Panc1 (cell line): ENCODE results near the gene BEND4. TPM values are rescaled to one million over a fixed set of nuclear protein-coding genes. Genes with fewer than 3 reads are reported as not detected.

Experiments used
- ATAC-seq: fragments of 200-7000 bp; cut with Tn5 transposase; 2 replicates; pipeline ENCODE4 v1.9.1; 2020; ENCODE audit warnings: mild to moderate bottlenecking, moderate library complexity
- BruUV-seq: library from RNA; stranded (reverse); fragments of 400-500 nt; replicated peaks from 2 replicates; lab custom pipeline; 2021; lab: Mats Ljungman, UMichigan
- CTCF ChIA-PET: fragments of 300-600 bp; sonication (Branson Sonifier 250); formaldehyde crosslinking; loops from one replicate; lab custom pipeline; 2022; ENCODE audit warnings: antibody characterized with exemption; lab: Charles Lee
- POLR2A ChIA-PET: fragments of 300-600 bp; sonication (Branson Sonifier 250); formaldehyde crosslinking; loops from one replicate; lab custom pipeline; 2022; ENCODE audit warnings: antibody characterized with exemption; lab: Charles Lee
- DNase-seq: peaks from one replicate; pipeline ENCODE4 v3.0.0-alpha.2; 2010; ENCODE audit warnings: low read depth, low spot score
- H3K27ac ChIP-seq: 2 replicates; pipeline ENCODE4 v1.5.1; 2011; ENCODE audit warnings: mild to moderate bottlenecking, low read length, inconsistent platforms
- H3K27me3 ChIP-seq: fragments of 200-500 bp; sonication (Bioruptor generic); 2 replicates; pipeline ENCODE4 v1.6.0; 2014; ENCODE audit warnings: low read length, inconsistent platforms; ENCODE audit not compliant: control insufficient read depth, insufficient read depth
- H3K36me3 ChIP-seq: fragments of 200-500 bp; sonication (Bioruptor generic); 2 replicates; pipeline ENCODE4 v1.5.1; 2014; ENCODE audit warnings: inconsistent platforms, mild to moderate bottlenecking, low read length, moderate library complexity; ENCODE audit not compliant: control insufficient read depth, insufficient read depth
- H3K4me1 ChIP-seq: 2 replicates; pipeline ENCODE4 v1.5.1; 2011; ENCODE audit warnings: inconsistent platforms, mild to moderate bottlenecking, low read length, moderate library complexity; ENCODE audit not compliant: control insufficient read depth, insufficient read depth
- H3K4me3 ChIP-seq, 2 experiments: 2 replicates each; pipeline ENCODE4 v1.5.1; 2011 to 2012; ENCODE audit warnings: low read depth in 2 of 2, low read length in 2 of 2, mild to moderate bottlenecking in 2 of 2, inconsistent platforms in 1 of 2, moderate library complexity in 1 of 2
- H3K9me3 ChIP-seq: fragments of 200-500 bp; sonication (Bioruptor generic); 2 replicates; pipeline ENCODE4 v1.5.1; 2014; ENCODE audit warnings: low read depth, mild to moderate bottlenecking, inconsistent platforms, low read length, moderate library complexity; ENCODE audit not compliant: control insufficient read depth, insufficient read depth
- CTCF ChIP-seq: fragments of 450-650 bp; IDR thresholded peaks from 2 replicates; pipeline ENCODE4 v1.5.1; 2017; ENCODE audit warnings: mild to moderate bottlenecking
- POLR2AphosphoS5 ChIP-seq: IDR thresholded peaks from 2 replicates; pipeline ENCODE4 v1.6.1; 2012; ENCODE audit warnings: mild to moderate bottlenecking, low read depth, low read length, moderate library complexity
- SIN3A ChIP-seq: IDR thresholded peaks from 2 replicates; pipeline ENCODE4 v1.6.1; 2012; ENCODE audit warnings: low read depth, mild to moderate bottlenecking, low read length, moderate library complexity, borderline replicate concordance; ENCODE audit not compliant: insufficient read depth
- TCF7L2 ChIP-seq: IDR thresholded peaks from 2 replicates; pipeline ENCODE4 v1.6.1; 2011; ENCODE audit warnings: mild to moderate bottlenecking, low read depth, low read length, inconsistent platforms
- in situ Hi-C: cut with HindIII; loops from 2 replicates; pipeline ENCODE4 v1.10.0; 2016; ENCODE audit warnings: low sequenced_read_pairs, low pct_unique_long_range_greater_than_20kb
- intact Hi-C: fragments of 100-400 bp; cut with micrococcal nuclease; formaldehyde crosslinking; loops from one replicate; pipeline ENCODE4 v1.10.0; 2022; ENCODE audit not compliant: unreplicated experiment
- total RNA-seq: library from RNA; stranded (reverse); gene quantifications from one replicate; pipeline ENCODE4 v1.2.1, GENCODE V29; 2021; ENCODE audit not compliant: unreplicated experiment
- TF ChIP-seq, protein P1 (sequence below), 2 experiments: IDR thresholded peaks; 2 replicates each; pipeline ENCODE4 v1.6.1; 2011 to 2012; ENCODE audit warnings: low read depth in 2 of 2, control low read depth in 1 of 2, low read length in 1 of 2, mild to moderate bottlenecking in 1 of 2, moderate library complexity in 1 of 2; ENCODE audit not compliant: insufficient read depth in 1 of 2

Gene BEND4
- total RNA-seq, 1 experiment from 2014 or later, result 0.03 TPM

- POLR2A ChIA-PET, result no interaction called here
- TF ChIP-seq TCF7L2, result no peak
- intact Hi-C loops, result no loop called here
- no peaks in the 10 kb centered on the region for H3K27me3 ChIP-seq
- H3K4me3 ChIP-seq, result no peak overlapping the region
- H3K36me3 ChIP-seq, result peaks cover 3% of the 10 kb centered on the region; the same call in 1 of the 2 replicates
- no peak for ATAC-seq
- CTCF ChIA-PET, result no interaction called here
- in situ Hi-C loops, result no loop called here
- no TSS peak for BruUV-seq
- DNase-seq, result no peak
- H3K9me3 ChIP-seq, result no peaks in the 10 kb centered on the region
- H3K4me1 ChIP-seq, result no peaks in the 10 kb centered on the region
- H3K27ac ChIP-seq, result no peak overlapping the region
Measured at GRCh38 chr4:42067264-42067663, 85.2 kb downstream of the BEND4 start.

- ATAC-seq (no peak), DNase-seq (no peak)
- no peak overlapping the region for H3K27ac ChIP-seq
- POLR2A ChIA-PET, result no interaction called here
- intact Hi-C loops (no loop called here), in situ Hi-C loops (no loop called here)
- CTCF ChIA-PET, result no interaction called here
- no TSS peak for BruUV-seq
- H3K9me3 ChIP-seq, result no peaks in the 10 kb centered on the region
- H3K4me3 ChIP-seq, result no peak overlapping the region
- TF ChIP-seq CTCF (no peak), SIN3A (no peak), POLR2AphosphoS5 (no peak), TCF7L2 (no peak)
- TF ChIP-seq, protein P1, sequence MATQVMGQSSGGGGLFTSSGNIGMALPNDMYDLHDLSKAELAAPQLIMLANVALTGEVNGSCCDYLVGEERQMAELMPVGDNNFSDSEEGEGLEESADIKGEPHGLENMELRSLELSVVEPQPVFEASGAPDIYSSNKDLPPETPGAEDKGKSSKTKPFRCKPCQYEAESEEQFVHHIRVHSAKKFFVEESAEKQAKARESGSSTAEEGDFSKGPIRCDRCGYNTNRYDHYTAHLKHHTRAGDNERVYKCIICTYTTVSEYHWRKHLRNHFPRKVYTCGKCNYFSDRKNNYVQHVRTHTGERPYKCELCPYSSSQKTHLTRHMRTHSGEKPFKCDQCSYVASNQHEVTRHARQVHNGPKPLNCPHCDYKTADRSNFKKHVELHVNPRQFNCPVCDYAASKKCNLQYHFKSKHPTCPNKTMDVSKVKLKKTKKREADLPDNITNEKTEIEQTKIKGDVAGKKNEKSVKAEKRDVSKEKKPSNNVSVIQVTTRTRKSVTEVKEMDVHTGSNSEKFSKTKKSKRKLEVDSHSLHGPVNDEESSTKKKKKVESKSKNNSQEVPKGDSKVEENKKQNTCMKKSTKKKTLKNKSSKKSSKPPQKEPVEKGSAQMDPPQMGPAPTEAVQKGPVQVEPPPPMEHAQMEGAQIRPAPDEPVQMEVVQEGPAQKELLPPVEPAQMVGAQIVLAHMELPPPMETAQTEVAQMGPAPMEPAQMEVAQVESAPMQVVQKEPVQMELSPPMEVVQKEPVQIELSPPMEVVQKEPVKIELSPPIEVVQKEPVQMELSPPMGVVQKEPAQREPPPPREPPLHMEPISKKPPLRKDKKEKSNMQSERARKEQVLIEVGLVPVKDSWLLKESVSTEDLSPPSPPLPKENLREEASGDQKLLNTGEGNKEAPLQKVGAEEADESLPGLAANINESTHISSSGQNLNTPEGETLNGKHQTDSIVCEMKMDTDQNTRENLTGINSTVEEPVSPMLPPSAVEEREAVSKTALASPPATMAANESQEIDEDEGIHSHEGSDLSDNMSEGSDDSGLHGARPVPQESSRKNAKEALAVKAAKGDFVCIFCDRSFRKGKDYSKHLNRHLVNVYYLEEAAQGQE (IDR thresholded peaks at IDR 0.05; ENCODE audit: insufficient read depth in 1 of 2, low read depth in 2 of 2, low read length in 1 of 2), result no peak
- H3K4me1 ChIP-seq, result no peaks in the 10 kb centered on the region
- H3K27me3 ChIP-seq, result no peaks in the 10 kb centered on the region
- peaks cover 3% of the 10 kb centered on the region; the same call in 1 of the 2 replicates for H3K36me3 ChIP-seq
Measured at GRCh38 chr4:42066402-42066801, 86.1 kb downstream of the BEND4 start.

Other genes starting within 250 kb of the BEND4 start
- 48.1 TPM for gene TMEM33, start 217.2 kb downstream of the BEND4 start, total RNA-seq
- gene DCAF4L1, start 170.9 kb downstream of the BEND4 start, total RNA-seq, result 0.13 TPM
- 32.4 TPM for gene SLC30A9, start 162.1 kb downstream of the BEND4 start, total RNA-seq
- 0.18 TPM for gene SHISA3, start 244.8 kb upstream of the BEND4 start, total RNA-seq